Smooth muscle cell (in vitro differentiated cells): ENCODE results near the gene KIF12. TPM values are rescaled to one million over a fixed set of nuclear protein-coding genes. Genes with fewer than 3 reads are reported as not detected.

Experiments used
- DNase-seq: peaks from one replicate; lab custom pipeline; 2025; ENCODE audit not compliant: unreplicated experiment; lab: John Stamatoyannopoulos, UW
- H2AFZ ChIP-seq: fragments of 200-600 bp; sonication (generic); 2 replicates; pipeline ENCODE4 v1.6.0; 2016; ENCODE audit warnings: antibody characterized with exemption, low read depth, mild to moderate bottlenecking
- H3F3A ChIP-seq: fragments of 200-600 bp; sonication (generic); 2 replicates; pipeline ENCODE4 v1.6.0; 2017; ENCODE audit warnings: antibody characterized with exemption, low read depth
- H3K27ac ChIP-seq: fragments of 200-600 bp; sonication (generic); 2 replicates; pipeline ENCODE4 v1.5.1; 2016; ENCODE audit warnings: low read depth, mild to moderate bottlenecking
- H3K27me3 ChIP-seq: fragments of 200-600 bp; sonication (generic); 2 replicates; pipeline ENCODE4 v1.6.1; 2016; ENCODE audit warnings: low read depth, mild to moderate bottlenecking
- H3K36me3 ChIP-seq: fragments of 200-600 bp; sonication (generic); 2 replicates; pipeline ENCODE4 v1.5.1; 2016; ENCODE audit warnings: low read depth
- H3K4me1 ChIP-seq: fragments of 200-600 bp; sonication (generic); 2 replicates; pipeline ENCODE4 v1.5.1; 2016; ENCODE audit warnings: low read depth
- H3K4me2 ChIP-seq: fragments of 200-600 bp; sonication (generic); 2 replicates; pipeline ENCODE4 v1.6.0; 2016; ENCODE audit warnings: mild to moderate bottlenecking
- H3K4me3 ChIP-seq: fragments of 200-600 bp; sonication (generic); 2 replicates; pipeline ENCODE4 v1.5.1; 2016; ENCODE audit warnings: mild to moderate bottlenecking
- H3K79me2 ChIP-seq: fragments of 200-600 bp; sonication (generic); 2 replicates; pipeline ENCODE4 v1.6.0; 2016; ENCODE audit warnings: low read depth, mild to moderate bottlenecking
- H3K9ac ChIP-seq: fragments of 200-600 bp; sonication (generic); 2 replicates; pipeline ENCODE4 v1.6.0; 2016; ENCODE audit warnings: low read depth
- H3K9me3 ChIP-seq: fragments of 200-600 bp; sonication (generic); replicated peaks from 2 replicates; pipeline ENCODE4 v1.5.1; 2016; ENCODE audit warnings: low read depth
- H4K20me1 ChIP-seq: fragments of 200-600 bp; sonication (generic); 2 replicates; pipeline ENCODE4 v1.6.0; 2016; ENCODE audit warnings: low read depth
- WGBS: methylation state at CpG from one replicate; pipeline ENCODE4 v1.1.7; 2016; ENCODE audit warnings: low lambda C conversion rate; 5-methylcytosine and 5-hydroxymethylcytosine counted together
- polyA plus RNA-seq: library from polyadenylated mRNA; unstranded; fragments of >200 nt; fragmentation: Nextera tagmentation; extraction: Ambion mirVana; gene quantifications from 2 replicates; pipeline ENCODE4 v1.2.1, GENCODE V29; 2016
- total RNA-seq: library from RNA; depleted of rRNA; stranded (reverse); fragments of >200 nt; gene quantifications from 2 replicates; pipeline ENCODE4 v1.2.3, GENCODE V29; 2014
- TF ChIP-seq, protein P1 (sequence below): fragments of 200-600 bp; sonication (generic); IDR thresholded peaks from 2 replicates; pipeline ENCODE4 v1.5.1; 2017; ENCODE audit warnings: borderline replicate concordance, mild to moderate bottlenecking, antibody characterized with exemption; ENCODE audit not compliant: insufficient read depth, poor library complexity, severe bottlenecking

Gene KIF12
- total and polyA plus RNA-seq, 2 experiments from 2014 or later, result not detected

DNA sequence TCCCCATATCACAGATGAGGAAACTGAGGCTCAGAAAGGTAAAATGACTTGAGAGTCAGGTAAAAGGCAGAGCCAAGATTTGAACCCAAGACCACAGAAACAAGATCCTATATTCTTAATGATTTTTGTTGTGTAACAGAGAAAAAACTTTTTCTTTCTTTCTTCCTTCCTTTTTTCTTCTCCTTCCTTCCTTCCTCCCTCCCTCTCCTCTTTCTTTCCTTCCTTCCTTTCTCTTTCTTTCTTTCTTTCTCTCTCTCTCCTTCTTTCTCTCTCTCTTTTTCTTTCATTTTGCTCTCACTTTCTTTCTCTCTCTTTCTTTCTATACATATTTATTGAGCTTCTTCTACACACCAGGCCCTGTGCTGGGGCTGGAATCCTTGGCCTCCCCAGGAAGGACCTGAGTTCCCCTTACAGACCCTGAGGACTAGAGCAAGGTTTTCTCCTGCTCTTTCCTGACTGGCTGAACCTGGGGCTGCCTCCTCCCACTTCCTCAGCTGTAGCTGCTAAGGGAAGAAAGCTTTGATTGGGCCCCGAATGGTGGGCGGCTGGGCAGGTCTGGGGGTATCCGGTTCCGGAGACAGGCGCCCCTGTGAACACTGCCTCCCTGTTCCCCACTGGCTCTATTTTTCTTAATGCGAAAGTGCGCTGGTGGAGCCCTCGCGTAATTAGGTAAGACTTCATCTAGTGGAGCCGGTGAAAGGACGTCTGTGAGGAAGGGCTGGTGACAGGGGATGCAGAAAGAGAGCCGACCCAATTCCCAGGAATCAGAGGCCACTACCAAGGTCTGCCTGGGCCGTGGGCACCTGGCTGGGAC lies 27.4 kb upstream of the KIF12 start:
- Histone ChIP-seq H3K4me2 (no peak overlapping the region), H3K27me3 (no peaks in the 10 kb centered on the region), H3K79me2 (no peaks in the 10 kb centered on the region), H3K9me3 (no peaks in the 10 kb centered on the region), H3K27ac (no peak overlapping the region), H4K20me1 (no peaks in the 10 kb centered on the region), H3F3A (no peaks in the 10 kb centered on the region), H3K9ac (no peak overlapping the region), H2AFZ (no peak overlapping the region), H3K4me3 (no peak overlapping the region), H3K36me3 (no peaks in the 10 kb centered on the region), H3K4me1 (no peaks in the 10 kb centered on the region)
- TF ChIP-seq, protein P1, sequence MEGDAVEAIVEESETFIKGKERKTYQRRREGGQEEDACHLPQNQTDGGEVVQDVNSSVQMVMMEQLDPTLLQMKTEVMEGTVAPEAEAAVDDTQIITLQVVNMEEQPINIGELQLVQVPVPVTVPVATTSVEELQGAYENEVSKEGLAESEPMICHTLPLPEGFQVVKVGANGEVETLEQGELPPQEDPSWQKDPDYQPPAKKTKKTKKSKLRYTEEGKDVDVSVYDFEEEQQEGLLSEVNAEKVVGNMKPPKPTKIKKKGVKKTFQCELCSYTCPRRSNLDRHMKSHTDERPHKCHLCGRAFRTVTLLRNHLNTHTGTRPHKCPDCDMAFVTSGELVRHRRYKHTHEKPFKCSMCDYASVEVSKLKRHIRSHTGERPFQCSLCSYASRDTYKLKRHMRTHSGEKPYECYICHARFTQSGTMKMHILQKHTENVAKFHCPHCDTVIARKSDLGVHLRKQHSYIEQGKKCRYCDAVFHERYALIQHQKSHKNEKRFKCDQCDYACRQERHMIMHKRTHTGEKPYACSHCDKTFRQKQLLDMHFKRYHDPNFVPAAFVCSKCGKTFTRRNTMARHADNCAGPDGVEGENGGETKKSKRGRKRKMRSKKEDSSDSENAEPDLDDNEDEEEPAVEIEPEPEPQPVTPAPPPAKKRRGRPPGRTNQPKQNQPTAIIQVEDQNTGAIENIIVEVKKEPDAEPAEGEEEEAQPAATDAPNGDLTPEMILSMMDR, result no peak
- DNase-seq, result no peak
- WGBS, result 92% methylated on average over 13 of the region's 13 CpGs

- Histone ChIP-seq H3K27ac (no peak overlapping the region), H3K9ac (no peak overlapping the region), H3K4me2 (no peak overlapping the region), H3K27me3 (no peaks in the 10 kb centered on the region), H3K4me1 (no peaks in the 10 kb centered on the region), H3K79me2 (no peaks in the 10 kb centered on the region), H4K20me1 (no peaks in the 10 kb centered on the region), H2AFZ (no peak overlapping the region), H3K36me3 (no peaks in the 10 kb centered on the region), H3F3A (no peaks in the 10 kb centered on the region), H3K9me3 (no peaks in the 10 kb centered on the region), H3K4me3 (no peak overlapping the region)
- no peak for DNase-seq
- 79% methylated on average over 10 of the region's 10 CpGs for WGBS
- TF ChIP-seq, protein P1, result no peak
Observed at GRCh38 chr9:114125476-114126013, 26.5 kb upstream of the KIF12 start.

- no peak overlapping the region for H3K4me3 ChIP-seq
- TF ChIP-seq, protein P1, result no peak
- DNase-seq, result no peak
- H3K4me1 ChIP-seq, result no peaks in the 10 kb centered on the region
- H3K9ac ChIP-seq, result no peak overlapping the region
- no peak overlapping the region for H3K4me2 ChIP-seq
- H3F3A ChIP-seq, result no peaks in the 10 kb centered on the region
- H4K20me1 ChIP-seq, result no peaks in the 10 kb centered on the region
- no peaks in the 10 kb centered on the region for H3K27me3 ChIP-seq
- H3K36me3 ChIP-seq, result no peaks in the 10 kb centered on the region
- H3K9me3 ChIP-seq, result no peaks in the 10 kb centered on the region
- H2AFZ ChIP-seq, result no peak overlapping the region
- no peak overlapping the region for H3K27ac ChIP-seq
- H3K79me2 ChIP-seq, result no peaks in the 10 kb centered on the region
- WGBS, result 90% methylated on average over 13 of the region's 13 CpGs
Observed at GRCh38 chr9:114124666-114125475, 25.8 kb upstream of the KIF12 start.
